Measurements from ENCODE around the gene DONSON.

GRCh38 chr21:33549848-33550771, 38.4 kb downstream of the DONSON start:
- TF ChIP-seq, protein P1, sequence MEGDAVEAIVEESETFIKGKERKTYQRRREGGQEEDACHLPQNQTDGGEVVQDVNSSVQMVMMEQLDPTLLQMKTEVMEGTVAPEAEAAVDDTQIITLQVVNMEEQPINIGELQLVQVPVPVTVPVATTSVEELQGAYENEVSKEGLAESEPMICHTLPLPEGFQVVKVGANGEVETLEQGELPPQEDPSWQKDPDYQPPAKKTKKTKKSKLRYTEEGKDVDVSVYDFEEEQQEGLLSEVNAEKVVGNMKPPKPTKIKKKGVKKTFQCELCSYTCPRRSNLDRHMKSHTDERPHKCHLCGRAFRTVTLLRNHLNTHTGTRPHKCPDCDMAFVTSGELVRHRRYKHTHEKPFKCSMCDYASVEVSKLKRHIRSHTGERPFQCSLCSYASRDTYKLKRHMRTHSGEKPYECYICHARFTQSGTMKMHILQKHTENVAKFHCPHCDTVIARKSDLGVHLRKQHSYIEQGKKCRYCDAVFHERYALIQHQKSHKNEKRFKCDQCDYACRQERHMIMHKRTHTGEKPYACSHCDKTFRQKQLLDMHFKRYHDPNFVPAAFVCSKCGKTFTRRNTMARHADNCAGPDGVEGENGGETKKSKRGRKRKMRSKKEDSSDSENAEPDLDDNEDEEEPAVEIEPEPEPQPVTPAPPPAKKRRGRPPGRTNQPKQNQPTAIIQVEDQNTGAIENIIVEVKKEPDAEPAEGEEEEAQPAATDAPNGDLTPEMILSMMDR (IDR thresholded peaks at IDR 0.05) = no peak
- no peak for TF ChIP-seq POLR2A (IDR thresholded peaks at IDR 0.05)
